Astrocyte (in vitro differentiated cells and primary cell): ENCODE measurements around the gene RHO. TPM values are rescaled to one million over a fixed set of nuclear protein-coding genes. Genes with fewer than 3 reads are reported as not detected.
A peak's percentile ranks its signal among the peaks of the same experiment; 100 is the strongest.
"Not testable (repeated sequence)": the region's sequence is repeated elsewhere in the genome, so short reads cannot be mapped to it uniquely, and the experiment has no call there.

Experiments
- DNase-seq: peaks from one replicate; pipeline ENCODE4 v3.0.0-alpha.2; 2010; ENCODE audit warnings: low read depth
- FAIRE-seq: peaks from 2 replicates; lab custom pipeline; 2011; peaks lifted over from hg19 to GRCh38; lab: Jason Lieb, UNC
- H2AFZ ChIP-seq: 2 replicates; pipeline ENCODE4 v1.6.0; 2012; ENCODE audit warnings: low read depth, low read length, inconsistent platforms
- H3K27ac ChIP-seq: 2 replicates; pipeline ENCODE4 v1.5.1; 2011; ENCODE audit warnings: low read depth, low read length, inconsistent platforms
- H3K27me3 ChIP-seq: 2 replicates; pipeline ENCODE4 v1.6.0; 2011; ENCODE audit warnings: low read length, inconsistent platforms; ENCODE audit not compliant: insufficient read depth
- H3K36me3 ChIP-seq: 2 replicates; pipeline ENCODE4 v1.5.1; 2011; ENCODE audit warnings: low read length, inconsistent platforms; ENCODE audit not compliant: insufficient read depth
- H3K4me1 ChIP-seq: 2 replicates; pipeline ENCODE4 v1.5.1; 2011; ENCODE audit warnings: low read length, inconsistent platforms; ENCODE audit not compliant: insufficient read depth
- H3K4me2 ChIP-seq: 2 replicates; pipeline ENCODE4 v1.6.0; 2012; ENCODE audit warnings: low read length, inconsistent platforms
- H3K4me3 ChIP-seq: 2 replicates; pipeline ENCODE4 v1.5.1; 2011; ENCODE audit warnings: low read depth, mild to moderate bottlenecking, low read length, inconsistent platforms; ENCODE audit not compliant: insufficient read depth
- H3K79me2 ChIP-seq: 2 replicates; pipeline ENCODE4 v1.6.0; 2012; ENCODE audit warnings: mild to moderate bottlenecking, low read length, inconsistent platforms; ENCODE audit not compliant: insufficient read depth
- H3K9ac ChIP-seq: 2 replicates; pipeline ENCODE4 v1.6.0; 2012; ENCODE audit warnings: mild to moderate bottlenecking, low read length, inconsistent platforms
- H3K9me3 ChIP-seq: 2 replicates; pipeline ENCODE4 v1.5.1; 2012; ENCODE audit warnings: low read depth, mild to moderate bottlenecking, low read length, inconsistent platforms; ENCODE audit not compliant: insufficient read depth
- H4K20me1 ChIP-seq: 2 replicates; pipeline ENCODE4 v1.6.0; 2012; ENCODE audit warnings: low read length, inconsistent platforms; ENCODE audit not compliant: insufficient read depth
- H3K27ac Mint-ChIP-seq: one replicate; pipeline ENCODE4 v1.8.0; 2021; ENCODE audit warnings: mild to moderate bottlenecking, mixed read lengths; ENCODE audit not compliant: unreplicated experiment
- H3K27me3 Mint-ChIP-seq: one replicate; pipeline ENCODE4 v1.8.0; 2021; ENCODE audit warnings: low read depth, mixed read lengths; ENCODE audit not compliant: unreplicated experiment
- H3K36me3 Mint-ChIP-seq: one replicate; pipeline ENCODE4 v1.8.0; 2021; ENCODE audit warnings: low read depth, mixed read lengths; ENCODE audit not compliant: unreplicated experiment
- H3K4me1 Mint-ChIP-seq: one replicate; pipeline ENCODE4 v1.8.0; 2021; ENCODE audit warnings: low read depth, mixed read lengths; ENCODE audit not compliant: unreplicated experiment
- H3K4me3 Mint-ChIP-seq: one replicate; pipeline ENCODE4 v1.8.0; 2021; ENCODE audit warnings: mild to moderate bottlenecking, moderate library complexity, mixed read lengths; ENCODE audit not compliant: unreplicated experiment
- H3K9me3 Mint-ChIP-seq: one replicate; pipeline ENCODE4 v1.8.0; 2021; ENCODE audit warnings: mild to moderate bottlenecking, mixed read lengths; ENCODE audit not compliant: unreplicated experiment
- CTCF ChIP-seq: IDR thresholded peaks from 2 replicates; pipeline ENCODE4 v1.5.1; 2011; ENCODE audit warnings: low read depth, mild to moderate bottlenecking, inconsistent platforms, low read length, moderate library complexity; ENCODE audit not compliant: insufficient read depth
- EZH2 ChIP-seq: IDR thresholded peaks from 2 replicates; pipeline ENCODE4 v1.6.1; 2012; ENCODE audit warnings: mild to moderate bottlenecking, low read length, inconsistent platforms; ENCODE audit not compliant: insufficient read depth
- total RNA-seq: library from RNA; stranded (reverse); gene quantifications from 2 replicates; pipeline ENCODE4 v1.2.1, GENCODE V29; 2021

Gene RHO
- total RNA-seq, 1 donor from 2014 or later, result not detected

DNA sequence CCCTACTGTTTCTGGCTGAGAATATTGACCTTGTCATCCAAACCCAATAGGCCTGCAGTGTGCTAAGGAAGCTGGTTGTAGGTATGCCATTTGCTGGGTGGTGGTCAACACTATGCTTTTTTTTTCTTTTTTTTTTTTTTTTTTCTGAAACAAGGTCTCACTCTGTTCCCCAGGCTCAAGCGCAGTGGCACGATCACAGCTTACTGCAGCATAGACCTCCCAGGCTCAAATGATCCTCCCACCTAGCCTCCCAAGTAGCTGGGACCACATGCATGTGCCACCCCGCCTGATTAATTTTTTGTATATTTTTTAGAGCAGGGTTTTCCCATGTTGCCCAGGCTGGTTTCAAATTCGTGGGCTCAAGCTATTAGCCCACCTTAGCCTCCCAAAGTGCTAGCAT is 35.7 kb upstream of the RHO start:
- Histone ChIP-seq H3K4me1 (peaks cover 24% of the 10 kb centered on the region), H2AFZ (no peak overlapping the region), H3K27me3 (no peaks in the 10 kb centered on the region), H3K4me2 (no peak overlapping the region), H3K9ac (no peak overlapping the region), H3K27ac (no peak overlapping the region), H3K4me3 (no peak overlapping the region), H4K20me1 (no peaks in the 10 kb centered on the region), H3K79me2 (no peaks in the 10 kb centered on the region), H3K36me3 (no peaks in the 10 kb centered on the region), H3K9me3 (no peaks in the 10 kb centered on the region)
- Mint-ChIP-seq H3K36me3 (peaks cover 10% of the 10 kb centered on the region), H3K9me3 (no peaks in the 10 kb centered on the region), H3K4me3 (no peak overlapping the region), H3K4me1 (peaks cover 32% of the 10 kb centered on the region), H3K27me3 (no peaks in the 10 kb centered on the region), H3K27ac (no peak overlapping the region)
- no peak for TF ChIP-seq CTCF
- no peak for TF ChIP-seq EZH2
- no peak for DNase-seq
- no peak for FAIRE-seq

- Histone ChIP-seq H3K4me3 (no peak overlapping the region), H3K79me2 (no peaks in the 10 kb centered on the region), H3K4me2 (no peak overlapping the region), H3K9ac (no peak overlapping the region), H2AFZ (no peak overlapping the region), H3K4me1 (peaks cover 24% of the 10 kb centered on the region), H3K36me3 (no peaks in the 10 kb centered on the region), H3K27me3 (no peaks in the 10 kb centered on the region), H3K9me3 (no peaks in the 10 kb centered on the region), H4K20me1 (no peaks in the 10 kb centered on the region), H3K27ac (no peak overlapping the region)
- Mint-ChIP-seq H3K36me3 (peaks cover 10% of the 10 kb centered on the region), H3K9me3 (no peaks in the 10 kb centered on the region), H3K27me3 (no peaks in the 10 kb centered on the region), H3K4me1 (peaks cover 29% of the 10 kb centered on the region), H3K4me3 (no peak overlapping the region), H3K27ac (no peak overlapping the region)
- TF ChIP-seq CTCF (no peak), EZH2 (no peak)
- no peak for DNase-seq
- no peak for FAIRE-seq
Measured at GRCh38 chr3:129493206-129493605, 35.2 kb upstream of the RHO start.

GRCh38 chr3:129494499-129494898 is 33.9 kb upstream of the RHO start:
- not testable (repeated sequence) for H3K9me3 ChIP-seq, DNase-seq, H3K36me3 Mint-ChIP-seq, H3K4me3 Mint-ChIP-seq, H3K4me3 ChIP-seq, H3K27me3 ChIP-seq, H4K20me1 ChIP-seq, H2AFZ ChIP-seq, H3K27me3 Mint-ChIP-seq, H3K9me3 Mint-ChIP-seq, FAIRE-seq, H3K79me2 ChIP-seq, H3K36me3 ChIP-seq
- H3K4me1 Mint-ChIP-seq, result peaks cover 34% of the 10 kb centered on the region
- Histone ChIP-seq H3K9ac (peak overlapping the region; percentile 65), H3K4me2 (peak overlapping the region; percentile 64), H3K27ac (peak overlapping the region; percentile 65), H3K4me1 (peaks cover 27% of the 10 kb centered on the region)
- H3K27ac Mint-ChIP-seq, result peak overlapping the region; percentile 63

- FAIRE-seq (peak; percentile 97), DNase-seq (peak; percentile 83)
- Histone ChIP-seq H3K4me2 (peak overlapping the region; percentile 64), H3K4me1 (peaks cover 27% of the 10 kb centered on the region), H3K27ac (peak overlapping the region; percentile 68), H3K9ac (peak overlapping the region; percentile 65)
- not testable (repeated sequence) for H3K4me3 Mint-ChIP-seq, H4K20me1 ChIP-seq, H3K4me3 ChIP-seq, H3K9me3 Mint-ChIP-seq, H2AFZ ChIP-seq, H3K9me3 ChIP-seq, H3K27me3 ChIP-seq, H3K79me2 ChIP-seq, H3K36me3 ChIP-seq, H3K27me3 Mint-ChIP-seq
- Mint-ChIP-seq H3K27ac (peak overlapping the region; percentile 63), H3K4me1 (peaks cover 34% of the 10 kb centered on the region), H3K36me3 (peaks cover 11% of the 10 kb centered on the region)
Measured at GRCh38 chr3:129495006-129495639, 33.3 kb upstream of the RHO start.

DNA sequence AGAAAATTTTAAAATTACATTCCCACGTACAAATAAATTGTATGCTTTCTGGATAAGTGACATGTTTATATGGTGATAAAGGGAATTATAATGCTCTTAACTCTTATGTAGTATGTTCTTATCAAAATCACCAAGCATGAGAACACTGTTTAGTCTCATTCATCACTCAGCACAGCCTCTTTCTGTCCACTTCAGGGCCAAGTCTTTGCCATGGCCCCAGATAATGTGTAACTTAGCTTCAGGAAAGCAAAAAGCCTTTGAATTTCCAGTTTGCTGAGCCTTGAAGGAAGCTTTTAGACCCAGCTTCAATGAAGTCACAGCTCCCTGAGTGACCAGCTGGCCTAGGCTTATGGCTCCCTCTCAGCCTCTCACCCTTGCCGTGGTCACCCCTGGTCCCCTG is 30.6 kb upstream of the RHO start:
- not testable (repeated sequence) for H3K4me3 ChIP-seq, FAIRE-seq, H2AFZ ChIP-seq, H3K27me3 ChIP-seq, H3K27me3 Mint-ChIP-seq, H3K27ac ChIP-seq, H4K20me1 ChIP-seq, DNase-seq, H3K4me3 Mint-ChIP-seq, H3K9ac ChIP-seq, H3K79me2 ChIP-seq, H3K9me3 Mint-ChIP-seq, H3K9me3 ChIP-seq, H3K4me2 ChIP-seq, H3K36me3 ChIP-seq
- H3K36me3 Mint-ChIP-seq, result peaks cover 15% of the 10 kb centered on the region
- H3K27ac Mint-ChIP-seq, result peak overlapping the region; percentile 58
- peaks cover 27% of the 10 kb centered on the region for H3K4me1 Mint-ChIP-seq
- H3K4me1 ChIP-seq, result peaks cover 20% of the 10 kb centered on the region
